Spleen (tissue), 7 donors: Measurements from ENCODE around the gene COL28A1.

Source experiments
- CTCF ChIP-seq, 11 experiments: fragments of 200-600 bp in 7 of 11; fragments of 450-650 bp in 4 of 11; sonication (generic) in 4 of 11; IDR thresholded peaks in 8 of 11; conservative IDR thresholded peaks in 3 of 11; 1 replicate in 7 of 11; 2 replicates in 4 of 11; pipeline versions ENCODE4 v1.4.0 to v1.8.0; 2016 to 2021; ENCODE audit warnings: antibody characterized with exemption in 11 of 11, inconsistent platforms in 4 of 11, mild to moderate bottlenecking in 1 of 11
- POLR2A ChIP-seq, 3 donors: fragments of 450-650 bp; IDR thresholded peaks; one replicate each; pipeline ENCODE4 v1.5.1; 2017; ENCODE audit warnings: antibody characterized with exemption in 3 of 3, mild to moderate bottlenecking in 1 of 3
- donor health status: DM: no; HTN: no; CAD: no; lungs with moderate emphysema.
- donor health status: DM: no; HTN: no; CAD: no.
- donor health status: DM: no; HTN: no; CAD: no.

DNA sequence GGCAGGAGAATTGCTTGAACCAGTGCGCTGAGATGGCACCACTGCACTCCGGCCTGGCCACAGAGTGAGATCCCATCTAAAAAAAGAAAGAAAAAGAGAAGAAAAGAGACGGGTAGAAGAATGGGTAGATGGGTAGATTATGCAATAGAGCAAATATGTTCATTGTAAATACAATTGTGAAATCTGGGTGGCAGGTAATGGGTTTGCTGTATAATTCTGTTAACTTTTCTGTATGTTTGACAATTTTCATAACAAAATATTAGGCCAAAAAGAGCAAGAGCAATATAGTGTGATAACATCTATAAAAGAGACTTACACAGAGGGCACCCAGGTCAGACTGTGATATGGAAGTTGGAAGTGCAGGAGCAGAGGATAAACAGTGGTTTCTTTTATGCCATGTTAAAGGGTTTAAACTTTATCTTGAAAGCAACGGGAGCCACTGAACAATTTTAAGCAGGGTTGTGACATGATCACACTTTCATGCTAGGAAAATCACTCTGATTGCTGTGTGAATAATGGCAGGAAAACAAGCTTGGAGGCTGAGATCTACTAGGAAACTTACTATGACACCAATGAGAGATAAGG lies 6.7 kb upstream of the COL28A1 start:
- TF ChIP-seq CTCF (IDR thresholded peaks at IDR 0.05 in 8 of 11, conservative IDR thresholded peaks at IDR 0.05 in 3 of 11) (no peak), POLR2A (IDR thresholded peaks at IDR 0.05) (no peak)
